T-helper 17 cell (primary cell): ENCODE data around the gene SYT14. TPM values are rescaled to one million over a fixed set of nuclear protein-coding genes. Genes with fewer than 3 reads are reported as not detected.
A peak's percentile ranks its signal among the peaks of the same experiment; 100 is the strongest.

Experiments
- ATAC-seq: fragments of 150-1000 bp; cut with Tn5 transposase; 2 replicates; pipeline ENCODE4 v1.10.0; 2021; ENCODE audit warnings: mild to moderate bottlenecking, moderate library complexity
- DNase-seq, 3 donors: peaks; one replicate each; pipeline versions ENCODE4 v3.0.0 to v3.0.0-alpha.2; 2020 to 2021
- H3K9me3 ChIP-seq: one replicate; pipeline ENCODE4 v1.7.0; 2013; ENCODE audit warnings: low read length, mild to moderate bottlenecking; ENCODE audit not compliant: control insufficient read depth, poor library complexity, severe bottlenecking
- H3K27ac Mint-ChIP-seq: one replicate; pipeline ENCODE4 v1.8.0; 2022; ENCODE audit warnings: mild to moderate bottlenecking, moderate library complexity, mixed read lengths
- H3K27me3 Mint-ChIP-seq: one replicate; pipeline ENCODE4 v1.8.0; 2022; ENCODE audit warnings: mixed read lengths
- H3K36me3 Mint-ChIP-seq: one replicate; pipeline ENCODE4 v1.8.0; 2022; ENCODE audit warnings: low read depth, mixed read lengths
- H3K4me1 Mint-ChIP-seq: one replicate; pipeline ENCODE4 v1.8.0; 2022; ENCODE audit warnings: mild to moderate bottlenecking, mixed read lengths
- H3K4me3 Mint-ChIP-seq: one replicate; pipeline ENCODE4 v1.8.0; 2022; ENCODE audit warnings: mild to moderate bottlenecking, moderate library complexity, mixed read lengths
- total RNA-seq, 4 donors: library from RNA in 2 of 4; stranded (reverse) in 2 of 4; gene quantifications; one replicate each; pipeline ENCODE4 v1.2.3 and lab custom pipeline; 2022 to 2026

SYT14 gene
- total RNA-seq, 2 donors from 2014 or later = not detected

DNA sequence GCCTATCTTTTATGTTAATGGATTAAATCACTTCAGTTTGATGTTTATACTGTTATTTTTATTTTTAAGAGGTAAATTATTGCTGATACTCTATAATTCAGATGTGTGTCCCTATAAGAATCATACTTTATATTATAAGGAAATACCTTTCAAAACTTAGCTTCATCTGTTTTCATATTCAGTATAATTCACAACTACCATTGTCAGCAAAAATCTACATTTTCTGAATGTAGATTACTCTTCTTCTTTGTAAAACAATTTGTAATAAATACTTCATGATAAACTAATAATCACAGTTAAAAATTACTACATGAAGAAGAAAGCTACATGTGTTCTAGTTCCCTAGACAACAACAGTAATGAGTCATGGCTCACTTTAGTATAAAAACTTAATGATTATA is 179.2 kb downstream of the SYT14 start:
- ATAC-seq (no peak), DNase-seq (no peak)
- Mint-ChIP-seq H3K27me3 (no peaks in the 10 kb centered on the region), H3K27ac (no peak overlapping the region), H3K4me3 (no peak overlapping the region), H3K36me3 (no peaks in the 10 kb centered on the region), H3K4me1 (no peaks in the 10 kb centered on the region)
- no peaks in the 10 kb centered on the region for H3K9me3 ChIP-seq

DNA sequence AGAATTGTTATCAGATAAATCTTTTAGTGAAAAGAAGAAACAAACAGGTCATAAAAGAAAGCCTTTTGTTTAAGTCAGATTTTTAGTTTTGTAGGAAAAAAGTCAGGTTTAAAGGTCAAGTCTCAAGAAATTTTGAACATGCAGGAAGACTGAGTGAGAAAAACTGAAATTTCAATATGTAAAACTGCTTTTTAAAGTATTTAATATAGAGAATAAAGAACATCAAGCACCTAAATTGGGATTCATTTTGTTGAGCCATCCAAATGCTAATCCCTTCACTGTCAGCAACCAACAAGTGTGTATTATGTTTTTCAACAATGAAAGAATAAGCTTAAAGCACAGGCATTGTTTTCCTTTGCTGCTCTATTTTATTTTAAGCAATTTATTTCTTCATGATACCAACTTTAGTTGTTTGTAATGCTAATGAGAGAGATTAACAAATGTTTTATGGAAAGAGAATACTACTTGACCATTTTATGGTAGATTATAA is 179.7 kb downstream of the SYT14 start:
- Mint-ChIP-seq H3K27me3 (no peaks in the 10 kb centered on the region), H3K27ac (no peak overlapping the region), H3K4me3 (no peak overlapping the region), H3K36me3 (no peaks in the 10 kb centered on the region), H3K4me1 (no peaks in the 10 kb centered on the region)
- ATAC-seq (no peak), DNase-seq (no peak)
- H3K9me3 ChIP-seq = no peaks in the 10 kb centered on the region

DNA sequence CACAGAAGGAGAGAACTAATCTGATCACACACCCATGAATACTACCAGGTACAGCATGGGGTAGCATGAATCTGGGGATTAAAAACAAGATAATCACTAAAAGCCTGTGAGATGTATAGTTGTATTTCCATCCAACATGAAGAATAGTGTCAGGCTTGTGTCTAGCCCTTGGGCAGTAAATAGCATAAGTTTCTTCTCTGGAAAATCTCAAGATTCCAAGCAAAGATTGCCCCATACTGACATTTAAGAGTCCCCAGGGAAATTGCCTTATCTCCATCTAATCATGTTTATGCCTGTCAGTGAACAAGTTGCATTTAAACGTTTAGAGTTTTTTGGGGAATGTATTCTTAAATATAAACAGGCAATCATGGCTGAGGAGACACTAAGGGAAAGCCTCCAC is 185.4 kb downstream of the SYT14 start:
- H3K27me3 Mint-ChIP-seq = peaks cover 34% of the 10 kb centered on the region
- no peaks in the 10 kb centered on the region for H3K4me1 Mint-ChIP-seq
- no peak for DNase-seq
- H3K4me3 Mint-ChIP-seq = no peak overlapping the region
- no peak overlapping the region for H3K27ac Mint-ChIP-seq
- H3K36me3 Mint-ChIP-seq = no peaks in the 10 kb centered on the region
- ATAC-seq = no peak
- no peaks in the 10 kb centered on the region for H3K9me3 ChIP-seq

DNA sequence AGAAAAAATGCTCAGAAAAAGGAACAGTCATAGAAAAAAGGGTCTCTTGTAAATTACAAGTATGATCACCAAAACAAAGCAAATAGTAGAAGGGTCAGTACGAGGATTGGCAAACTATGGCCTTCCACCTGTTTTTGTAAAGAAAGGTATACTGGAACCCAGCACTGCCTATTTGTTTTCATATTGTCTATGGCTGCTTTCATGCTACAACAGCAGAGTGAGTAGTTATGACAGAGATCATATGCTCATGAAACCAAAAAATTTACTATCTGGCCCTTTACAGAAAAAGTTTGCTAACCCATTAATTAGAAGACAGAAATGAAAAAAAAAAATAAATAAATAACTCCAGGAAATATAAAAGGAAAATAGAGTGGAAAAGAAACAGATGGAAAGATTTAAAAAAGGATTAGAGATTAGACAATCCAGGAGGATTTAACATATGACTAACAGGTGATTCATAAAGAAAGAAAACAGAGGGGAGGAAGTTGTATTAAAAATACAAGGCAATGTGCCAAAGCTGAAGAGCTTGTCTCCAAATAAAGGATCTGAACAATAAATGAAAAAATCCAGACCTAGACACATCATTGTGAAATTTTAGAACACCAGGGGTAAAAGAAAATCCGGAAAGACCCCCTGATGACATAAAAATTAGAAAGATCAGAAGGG is 186.0 kb downstream of the SYT14 start:
- DNase-seq (no peak), ATAC-seq (no peak)
- H3K27ac Mint-ChIP-seq = no peak overlapping the region
- no peak overlapping the region for H3K4me3 Mint-ChIP-seq
- peaks cover 34% of the 10 kb centered on the region for H3K27me3 Mint-ChIP-seq
- H3K4me1 Mint-ChIP-seq = no peaks in the 10 kb centered on the region
- no peaks in the 10 kb centered on the region for H3K36me3 Mint-ChIP-seq
- no peaks in the 10 kb centered on the region for H3K9me3 ChIP-seq

DNA sequence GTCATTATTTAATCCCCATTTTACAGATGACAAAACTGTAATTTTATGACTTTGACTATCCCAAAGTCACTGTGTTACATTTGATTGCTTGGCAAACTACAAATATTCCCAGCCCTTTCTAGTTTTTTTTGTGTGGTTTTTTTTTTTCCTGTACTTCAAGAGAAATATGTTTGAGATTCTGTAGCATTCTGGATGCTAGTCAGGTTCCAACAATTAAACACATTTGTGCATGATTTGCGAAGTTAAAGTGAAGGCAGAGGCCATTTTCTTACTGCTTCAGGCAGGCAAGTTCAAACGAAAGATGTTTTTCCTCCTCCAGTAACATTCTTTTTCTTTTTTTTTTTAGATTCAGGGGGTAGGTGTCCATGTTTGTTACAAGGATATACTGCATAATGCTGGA is 186.7 kb downstream of the SYT14 start:
- H3K36me3 Mint-ChIP-seq = no peaks in the 10 kb centered on the region
- peaks cover 34% of the 10 kb centered on the region for H3K27me3 Mint-ChIP-seq
- H3K4me1 Mint-ChIP-seq = no peaks in the 10 kb centered on the region
- no peak overlapping the region for H3K27ac Mint-ChIP-seq
- no peak overlapping the region for H3K4me3 Mint-ChIP-seq
- DNase-seq = no peak
- no peaks in the 10 kb centered on the region for H3K9me3 ChIP-seq
- ATAC-seq = no peak

DNA sequence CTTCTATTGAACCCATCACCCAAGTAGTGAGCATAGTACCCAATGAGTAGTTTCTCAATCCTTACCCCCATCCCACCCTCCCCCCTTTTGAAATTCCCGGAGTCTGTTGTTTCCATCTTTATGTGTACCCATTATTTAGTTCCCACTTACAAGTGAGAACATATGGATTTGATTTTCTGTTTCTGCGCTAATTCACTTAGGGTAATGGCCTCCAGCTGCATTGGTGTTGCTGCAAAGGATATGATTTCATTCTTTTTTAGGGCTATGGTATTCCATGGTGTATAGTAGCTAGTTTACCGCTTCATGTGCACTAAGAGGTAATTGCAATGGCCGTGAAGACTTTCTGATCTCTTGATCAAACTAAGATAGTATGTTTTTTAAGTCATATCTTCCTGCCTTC is 187.1 kb downstream of the SYT14 start:
- no peak for ATAC-seq
- H3K4me1 Mint-ChIP-seq = no peaks in the 10 kb centered on the region
- no peak overlapping the region for H3K27ac Mint-ChIP-seq
- H3K36me3 Mint-ChIP-seq = no peaks in the 10 kb centered on the region
- H3K9me3 ChIP-seq = no peaks in the 10 kb centered on the region
- DNase-seq = no peak
- H3K27me3 Mint-ChIP-seq = peaks cover 34% of the 10 kb centered on the region
- no peak overlapping the region for H3K4me3 Mint-ChIP-seq

DNA sequence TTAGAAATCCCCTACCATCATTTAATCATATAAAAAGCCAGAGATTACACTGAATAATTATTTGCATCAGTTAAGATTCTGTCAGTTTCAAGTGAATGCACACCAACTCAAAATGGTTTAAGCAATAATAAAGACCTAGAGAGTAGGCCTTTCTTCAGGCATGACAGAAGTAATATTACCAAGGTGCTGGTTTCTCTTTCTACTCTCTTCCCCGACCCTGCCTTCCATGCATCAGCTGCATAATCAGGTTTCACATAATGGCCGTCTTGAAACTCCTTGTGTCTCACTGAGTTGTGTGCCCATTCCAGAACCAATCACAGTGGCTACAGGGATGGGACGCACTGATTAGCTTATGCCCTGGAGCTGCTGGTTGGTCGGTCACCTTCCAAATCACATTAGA is 191.1 kb downstream of the SYT14 start:
- H3K36me3 Mint-ChIP-seq = no peaks in the 10 kb centered on the region

DNA sequence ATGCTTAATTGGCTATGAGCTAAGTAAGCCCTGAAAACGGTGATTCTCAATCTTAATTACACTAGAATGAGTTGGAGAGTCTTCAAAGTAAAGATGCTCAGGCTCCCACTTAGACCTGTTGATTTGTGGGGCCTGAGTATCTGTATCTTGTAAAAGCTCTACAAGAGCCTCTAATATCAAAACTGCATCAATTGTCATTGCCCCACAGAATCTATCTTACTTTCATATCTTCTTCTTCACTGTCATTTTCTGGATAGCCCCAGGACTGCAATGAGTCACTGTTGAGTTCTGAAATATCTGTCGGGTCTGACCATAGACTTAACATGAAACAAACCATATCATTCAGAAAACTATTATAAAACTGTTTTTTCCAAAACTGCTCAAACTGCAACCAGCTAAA is 191.7 kb downstream of the SYT14 start:
- Mint-ChIP-seq H3K4me3 (no peak overlapping the region), H3K4me1 (no peaks in the 10 kb centered on the region), H3K27me3 (peaks cover 20% of the 10 kb centered on the region), H3K36me3 (no peaks in the 10 kb centered on the region), H3K27ac (no peak overlapping the region)
- no peaks in the 10 kb centered on the region for H3K9me3 ChIP-seq
- ATAC-seq (no peak), DNase-seq (no peak)

More for the DNA sequence above, 191.1 kb downstream of the SYT14 start:
- no peaks in the 10 kb centered on the region for H3K9me3 ChIP-seq
- H3K27ac Mint-ChIP-seq = no peak overlapping the region
- no peak overlapping the region for H3K4me3 Mint-ChIP-seq
- DNase-seq (no peak), ATAC-seq (no peak)
- peaks cover 27% of the 10 kb centered on the region for H3K27me3 Mint-ChIP-seq
- H3K4me1 Mint-ChIP-seq = no peaks in the 10 kb centered on the region

DNA sequence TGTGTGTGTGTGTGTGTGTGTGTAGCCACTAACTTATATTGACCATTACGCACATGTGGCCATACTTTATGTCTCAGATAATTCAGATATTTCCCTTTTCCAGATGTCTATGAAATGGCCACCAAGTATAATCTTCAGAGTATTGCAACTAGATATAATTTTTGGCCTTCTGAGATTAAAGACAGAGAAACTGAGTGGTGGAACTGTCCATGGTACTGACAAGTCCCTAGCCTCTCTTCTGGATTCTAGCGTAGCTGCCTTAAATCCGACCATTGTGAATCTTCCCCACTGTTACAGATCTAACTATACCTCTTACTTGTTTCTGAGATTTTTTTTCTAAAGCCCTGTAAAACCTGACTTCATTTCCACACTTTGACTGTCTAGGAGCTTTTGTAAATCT is 194.6 kb downstream of the SYT14 start:
- no peak overlapping the region for H3K4me3 Mint-ChIP-seq
- H3K9me3 ChIP-seq = no peaks in the 10 kb centered on the region
- DNase-seq (no peak), ATAC-seq (no peak)
- no peak overlapping the region for H3K27ac Mint-ChIP-seq
- no peaks in the 10 kb centered on the region for H3K36me3 Mint-ChIP-seq
- H3K4me1 Mint-ChIP-seq = no peaks in the 10 kb centered on the region
- no peaks in the 10 kb centered on the region for H3K27me3 Mint-ChIP-seq

DNA sequence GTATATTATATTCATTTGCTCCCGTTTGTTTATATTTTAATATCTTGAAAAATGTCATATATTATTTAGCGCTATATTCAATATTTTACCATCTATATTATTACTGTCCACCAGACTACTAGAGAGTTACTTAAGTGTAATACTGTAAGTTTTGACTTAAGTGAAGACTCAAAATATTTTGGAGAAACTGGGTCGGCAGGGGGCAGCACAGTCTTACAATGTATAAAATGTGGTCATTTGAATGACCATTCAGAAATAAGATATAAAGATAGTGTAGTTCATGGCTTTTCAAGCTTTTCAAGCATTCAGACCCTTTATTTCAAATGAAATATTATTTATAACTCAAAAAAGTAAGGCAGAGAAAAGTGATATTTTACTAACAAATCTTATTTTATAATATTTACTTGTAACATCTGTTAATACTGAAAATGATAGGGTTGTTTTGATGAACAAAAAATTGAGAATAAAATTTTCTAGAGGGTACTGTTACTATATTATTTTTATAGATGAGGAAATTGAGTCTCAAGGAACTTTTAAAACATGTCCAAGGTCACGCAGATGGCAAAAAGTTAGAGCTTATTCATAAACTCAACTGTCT is 205.5 kb downstream of the SYT14 start:
- no peak for ATAC-seq
- no peaks in the 10 kb centered on the region for H3K4me1 Mint-ChIP-seq
- DNase-seq = peak in 1 of 3 donors; percentile 10
- H3K27me3 Mint-ChIP-seq = peaks cover 46% of the 10 kb centered on the region
- no peak overlapping the region for H3K4me3 Mint-ChIP-seq
- no peak overlapping the region for H3K27ac Mint-ChIP-seq
- H3K9me3 ChIP-seq = no peaks in the 10 kb centered on the region
- H3K36me3 Mint-ChIP-seq = no peaks in the 10 kb centered on the region

DNA sequence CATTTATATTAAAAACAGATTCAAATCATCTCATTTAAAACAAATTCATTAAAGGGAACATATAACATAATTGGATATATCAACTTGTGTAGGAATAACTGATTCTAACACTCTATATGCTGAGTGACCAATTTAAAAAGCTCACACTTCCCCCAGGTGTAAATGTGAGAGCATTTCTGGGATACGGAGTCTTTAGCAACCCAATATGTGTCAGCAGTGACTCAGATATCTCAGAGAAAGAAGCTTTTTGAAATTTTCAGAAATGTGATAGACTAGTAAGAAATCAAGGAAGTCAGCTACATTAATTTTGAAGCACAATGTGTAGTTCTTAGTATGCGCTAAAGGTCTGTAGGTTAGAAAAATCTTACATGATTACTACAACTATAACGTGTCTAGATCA is 206.7 kb downstream of the SYT14 start:
- no peak overlapping the region for H3K27ac Mint-ChIP-seq
- ATAC-seq (no peak), DNase-seq (no peak)
- no peaks in the 10 kb centered on the region for H3K36me3 Mint-ChIP-seq
- no peak overlapping the region for H3K4me3 Mint-ChIP-seq
- no peaks in the 10 kb centered on the region for H3K4me1 Mint-ChIP-seq
- H3K27me3 Mint-ChIP-seq = peaks cover 46% of the 10 kb centered on the region
- H3K9me3 ChIP-seq = no peaks in the 10 kb centered on the region

DNA sequence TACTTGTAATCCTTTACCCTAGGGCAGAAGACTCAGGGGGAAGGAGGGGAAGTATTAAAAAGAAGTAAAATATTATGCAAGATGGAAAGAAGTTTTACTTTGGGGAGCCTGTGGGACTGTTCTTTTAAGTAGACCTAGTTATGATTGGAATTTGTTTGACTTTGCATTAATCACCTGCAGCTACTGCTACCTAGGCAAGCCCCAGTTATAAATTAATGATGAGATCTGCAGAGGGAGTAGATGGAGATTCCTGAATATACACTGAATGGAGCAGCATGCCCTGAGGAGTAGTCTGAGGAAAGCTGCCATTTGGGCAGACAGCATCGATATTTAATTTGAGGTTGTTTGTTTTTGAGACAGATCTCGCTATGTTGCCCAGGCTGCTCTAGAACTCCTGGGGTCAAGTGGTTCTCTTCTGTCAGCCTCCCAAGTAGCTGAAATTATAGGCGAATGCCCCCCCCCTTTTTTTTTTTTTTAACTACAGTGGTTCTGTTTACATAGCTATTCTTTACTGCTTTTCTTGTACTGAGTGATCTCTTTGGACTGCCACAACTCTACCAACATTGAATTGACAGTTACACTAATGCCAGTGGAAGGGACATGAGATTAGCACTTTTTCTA is 213.1 kb downstream of the SYT14 start:
- no peaks in the 10 kb centered on the region for H3K4me1 Mint-ChIP-seq
- no peak overlapping the region for H3K27ac Mint-ChIP-seq
- H3K4me3 Mint-ChIP-seq = no peak overlapping the region
- ATAC-seq (no peak), DNase-seq (no peak)
- H3K36me3 Mint-ChIP-seq = no peaks in the 10 kb centered on the region
- H3K27me3 Mint-ChIP-seq = peaks cover 8% of the 10 kb centered on the region
- H3K9me3 ChIP-seq = no peaks in the 10 kb centered on the region

DNA sequence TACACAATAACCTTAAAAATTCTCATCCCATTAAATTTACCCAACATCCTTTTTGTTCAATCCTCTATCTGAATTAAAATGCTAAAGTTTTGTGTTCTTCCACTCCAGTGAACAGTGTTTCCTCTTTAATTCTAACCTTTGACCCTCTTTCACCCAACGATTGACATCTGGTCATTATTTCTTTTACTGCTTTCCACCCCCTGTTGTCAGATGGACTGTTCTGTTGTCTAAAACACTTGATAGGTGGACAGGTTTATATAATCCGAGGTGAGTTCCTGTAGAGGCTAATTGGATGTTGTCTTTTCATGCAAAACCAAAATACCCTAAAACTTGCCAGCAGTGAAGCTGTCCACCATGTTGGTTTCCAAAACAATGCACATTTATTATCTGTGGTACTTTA is 221.2 kb downstream of the SYT14 start:
- Mint-ChIP-seq H3K27me3 (peaks cover 16% of the 10 kb centered on the region), H3K27ac (no peak overlapping the region), H3K36me3 (no peaks in the 10 kb centered on the region), H3K4me1 (no peaks in the 10 kb centered on the region), H3K4me3 (no peak overlapping the region)
- no peaks in the 10 kb centered on the region for H3K9me3 ChIP-seq
- DNase-seq = no peak
- no peak for ATAC-seq

DNA sequence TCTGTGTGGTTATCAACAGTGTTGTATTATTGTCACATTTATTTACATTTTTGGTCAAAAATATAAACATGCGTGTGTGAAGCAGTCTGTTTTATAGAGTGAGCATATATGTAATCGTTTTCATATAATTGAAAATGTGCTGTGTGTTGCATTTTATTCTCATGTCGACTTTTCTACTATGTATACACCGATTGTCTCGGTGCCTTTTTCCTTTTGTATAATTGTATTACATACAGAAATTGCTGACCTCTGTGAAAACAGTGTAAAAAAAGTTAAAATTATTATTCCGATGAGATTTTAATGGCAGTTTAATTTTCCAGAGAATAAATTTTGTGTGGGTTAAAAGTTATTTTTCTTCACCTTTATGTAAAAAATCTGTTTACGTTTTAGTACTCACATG is 232.2 kb downstream of the SYT14 start:
- Mint-ChIP-seq H3K4me3 (no peak overlapping the region), H3K27me3 (peaks cover 38% of the 10 kb centered on the region), H3K36me3 (no peaks in the 10 kb centered on the region), H3K27ac (no peak overlapping the region), H3K4me1 (no peaks in the 10 kb centered on the region)
- H3K9me3 ChIP-seq = no peaks in the 10 kb centered on the region
- DNase-seq (no peak), ATAC-seq (no peak)
